SK-N-SH treated with all-trans-retinoic acid at 6 μM for 48 hours (cell line): ENCODE measurements around the gene TNFRSF8.

Experiments used
- ATAC-seq: fragments of 200-7000 bp; cut with Tn5 transposase; 3 replicates; pipeline ENCODE4 v1.9.1; 2020; ENCODE audit warnings: mild to moderate bottlenecking, moderate library complexity
- ARNTL ChIP-seq: fragments of 450-650 bp; formaldehyde crosslinking; IDR thresholded peaks from 2 replicates; pipeline ENCODE4 v1.5.0; 2020; ENCODE audit warnings: low read depth, mild to moderate bottlenecking, moderate library complexity, borderline replicate concordance
- CSDC2 ChIP-seq: fragments of 250-450 bp; sonication (Bioruptor Pico); IDR thresholded peaks from 2 replicates; pipeline ENCODE4 v1.5.0; 2020; ENCODE audit warnings: mild to moderate bottlenecking, moderate library complexity
- CSRNP3 ChIP-seq: fragments of 250-450 bp; sonication (Bioruptor Pico); IDR thresholded peaks from 2 replicates; pipeline ENCODE4 v1.5.1; 2021; ENCODE audit warnings: mild to moderate bottlenecking, moderate library complexity
- ESRRG ChIP-seq: fragments of 250-450 bp; sonication (Bioruptor Pico); IDR thresholded peaks from 2 replicates; pipeline ENCODE4 v1.6.1; 2021; ENCODE audit warnings: mild to moderate bottlenecking
- GLIS3 ChIP-seq: fragments of 250-450 bp; sonication (Bioruptor Pico); IDR thresholded peaks from 2 replicates; pipeline ENCODE4 v1.5.0; 2020; ENCODE audit warnings: mild to moderate bottlenecking, moderate library complexity
- ISL1 ChIP-seq: fragments of 250-450 bp; sonication (Bioruptor Pico); IDR thresholded peaks from 2 replicates; pipeline ENCODE4 v2.1.2; 2022; ENCODE audit warnings: mild to moderate bottlenecking, moderate library complexity
- OSR1 ChIP-seq: fragments of 250-450 bp; sonication (Bioruptor Pico); IDR thresholded peaks from 2 replicates; pipeline ENCODE4 v1.8.0; 2022; ENCODE audit warnings: moderate library complexity, mild to moderate bottlenecking, inconsistent platforms
- POU6F1 ChIP-seq: fragments of 250-450 bp; sonication (Bioruptor Pico); IDR thresholded peaks from 2 replicates; pipeline ENCODE4 v1.8.0; 2021; ENCODE audit warnings: low read depth, mild to moderate bottlenecking, moderate library complexity, borderline replicate concordance
- PPARA ChIP-seq: fragments of 250-450 bp; sonication (Bioruptor Pico); IDR thresholded peaks from 2 replicates; pipeline ENCODE4 v1.5.0; 2020; ENCODE audit warnings: mild to moderate bottlenecking, borderline replicate concordance
- RARB ChIP-seq: fragments of 250-450 bp; sonication (Bioruptor Pico); IDR thresholded peaks from 2 replicates; pipeline ENCODE4 v1.8.0; 2021; ENCODE audit warnings: mild to moderate bottlenecking, moderate library complexity
- SNAI2 ChIP-seq: fragments of 250-450 bp; sonication (Bioruptor Pico); IDR thresholded peaks from 2 replicates; pipeline ENCODE4 v1.5.0; 2020; ENCODE audit warnings: mild to moderate bottlenecking, moderate library complexity
- TCF4 ChIP-seq: fragments of 250-450 bp; sonication (Bioruptor Pico); IDR thresholded peaks from 2 replicates; pipeline ENCODE4 v1.8.0; 2021; ENCODE audit warnings: mild to moderate bottlenecking, moderate library complexity, borderline replicate concordance
- TOX ChIP-seq: fragments of 250-450 bp; sonication (Bioruptor Pico); IDR thresholded peaks from 2 replicates; pipeline ENCODE4 v1.8.0; 2021; ENCODE audit warnings: mild to moderate bottlenecking, moderate library complexity, borderline replicate concordance
- TSHZ2 ChIP-seq: fragments of 250-450 bp; sonication (Bioruptor Pico); IDR thresholded peaks from 2 replicates; pipeline ENCODE4 v1.5.0; 2020; ENCODE audit warnings: mild to moderate bottlenecking, moderate library complexity
- ZC3H10 ChIP-seq: fragments of 250-450 bp; sonication (Bioruptor Pico); IDR thresholded peaks from 2 replicates; pipeline ENCODE4 v1.5.1; 2021; ENCODE audit warnings: mild to moderate bottlenecking, moderate library complexity
- ZFP3 ChIP-seq: fragments of 250-450 bp; sonication (Bioruptor Pico); IDR thresholded peaks from 2 replicates; pipeline ENCODE4 v1.5.0; 2020; ENCODE audit warnings: mild to moderate bottlenecking, moderate library complexity
- ZFP30 ChIP-seq: fragments of 450-650 bp; formaldehyde crosslinking; IDR thresholded peaks from 2 replicates; pipeline ENCODE4 v1.5.0; 2022; ENCODE audit warnings: mild to moderate bottlenecking, moderate library complexity
- ZNF70 ChIP-seq: fragments of 450-650 bp; formaldehyde crosslinking; IDR thresholded peaks from 2 replicates; pipeline ENCODE4 v1.5.0; 2020; ENCODE audit warnings: mild to moderate bottlenecking, moderate library complexity
- ZNF8 ChIP-seq: fragments of 450-650 bp; formaldehyde crosslinking; IDR thresholded peaks from 2 replicates; pipeline ENCODE4 v1.5.0; 2020; ENCODE audit warnings: mild to moderate bottlenecking, moderate library complexity

The TNFRSF8 gene

DNA sequence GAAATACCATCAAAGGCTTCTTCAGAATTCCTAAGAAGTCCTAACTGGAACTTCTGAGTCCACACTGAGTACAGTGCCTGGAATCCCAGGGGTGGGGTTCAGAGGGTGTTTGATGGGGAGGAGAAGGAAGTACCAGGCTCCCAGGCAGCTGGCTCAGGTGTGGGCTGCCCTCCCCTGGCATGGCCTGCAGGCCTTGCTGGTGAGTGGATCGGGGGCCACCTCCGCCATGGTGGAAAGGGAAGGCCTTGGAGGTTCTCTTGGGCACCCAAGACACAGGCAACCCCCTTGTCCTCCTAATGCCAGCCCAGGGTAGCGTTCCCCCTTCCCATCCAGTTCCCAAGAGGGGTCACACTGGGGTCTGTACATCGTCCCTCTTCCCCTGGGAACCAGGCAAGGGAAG is 76.9 kb downstream of the TNFRSF8 start:
- TF ChIP-seq ZFP30 (CRISPR knock-in tag) (no peak), RARB (CRISPR knock-in tag) (no peak), ZFP3 (CRISPR knock-in tag) (no peak), POU6F1 (CRISPR knock-in tag) (no peak), CSDC2 (CRISPR knock-in tag) (no peak), ZNF8 (CRISPR knock-in tag) (no peak), ESRRG (no peak), CSRNP3 (CRISPR knock-in tag) (no peak), ARNTL (no peak), TSHZ2 (CRISPR knock-in tag) (no peak), ZNF70 (CRISPR knock-in tag) (no peak), GLIS3 (CRISPR knock-in tag) (no peak), TOX (CRISPR knock-in tag) (no peak)
- ATAC-seq = no peak

DNA sequence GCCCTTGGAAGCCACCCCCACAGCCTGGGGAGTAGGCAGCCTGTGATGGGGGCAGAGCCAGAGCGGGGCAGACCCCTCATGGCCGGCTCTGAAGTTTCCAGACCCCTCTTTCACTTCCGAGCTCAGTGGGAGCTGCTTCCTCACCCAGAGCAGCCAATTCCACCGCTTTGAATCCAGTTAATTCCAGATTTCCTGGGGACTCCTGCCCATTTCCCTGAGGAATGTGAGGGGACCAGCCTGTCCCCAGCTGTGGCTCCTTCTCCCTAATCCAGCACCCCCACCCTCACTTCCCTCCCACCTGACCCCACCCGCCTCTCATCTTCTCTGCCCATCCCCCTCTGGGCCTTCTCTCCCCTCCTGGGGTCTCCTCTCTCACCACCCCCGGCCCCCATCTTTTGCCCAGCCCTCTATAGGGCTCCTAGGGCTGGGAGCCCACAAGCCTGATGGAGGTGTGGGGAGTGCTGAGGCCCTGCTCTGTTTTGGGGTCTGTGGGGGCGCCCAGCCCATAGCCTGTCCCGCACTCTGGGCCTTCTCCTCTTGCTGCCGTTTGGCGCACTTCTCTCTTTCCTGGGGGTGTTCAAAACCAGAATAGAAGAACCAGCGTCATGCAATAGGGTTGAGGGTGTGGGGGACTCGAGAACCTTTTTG is 77.5 kb downstream of the TNFRSF8 start:
- TF ChIP-seq ESRRG = no peak
- no peak for TF ChIP-seq ZFP3 (CRISPR knock-in tag)
- TF ChIP-seq RARB (CRISPR knock-in tag) = no peak
- TF ChIP-seq OSR1 = no peak
- TF ChIP-seq ISL1 (CRISPR knock-in tag) = no peak
- TF ChIP-seq PPARA = no peak
- TF ChIP-seq, all 23 proteins: peak for 0
- no peak for ATAC-seq

GRCh38 chr1:12141163-12141850 is 78.2 kb downstream of the TNFRSF8 start:
- TF ChIP-seq ZNF70 (CRISPR knock-in tag) (no peak), TCF4 (CRISPR knock-in tag) (no peak), ZFP30 (CRISPR knock-in tag) (no peak), ZC3H10 (CRISPR knock-in tag) (no peak), GLIS3 (CRISPR knock-in tag) (no peak), ISL1 (CRISPR knock-in tag) (no peak), SNAI2 (CRISPR knock-in tag) (no peak), TOX (CRISPR knock-in tag) (no peak), ESRRG (no peak), TSHZ2 (CRISPR knock-in tag) (no peak), OSR1 (no peak)
- ATAC-seq = no peak
